GM18868 (cell line): Measurements from ENCODE around the gene ARHGAP1.
"Not testable (repeated sequence)": the region's sequence is repeated elsewhere in the genome, so short reads cannot be mapped to it uniquely, and the experiment has no call there.

Experiments used
- ATAC-seq: cut with Tn5 transposase; IDR thresholded peaks from one replicate; pipeline ENCODE4 v1.9.1; 2021; ENCODE audit warnings: mild to moderate bottlenecking, moderate library complexity; ENCODE audit not compliant: unreplicated experiment

ARHGAP1 gene

GRCh38 chr11:46675288-46675851 is 25.0 kb downstream of the ARHGAP1 start:
- no peak for ATAC-seq

- ATAC-seq = no peak
These were observed 25.7 kb downstream of the ARHGAP1 start for GRCh38 chr11:46674463-46675287.

GRCh38 chr11:46673713-46674462 is 26.5 kb downstream of the ARHGAP1 start:
- no peak for ATAC-seq

GRCh38 chr11:46672381-46672839 is 28.0 kb downstream of the ARHGAP1 start:
- no peak for ATAC-seq

GRCh38 chr11:46671958-46672315 is 28.5 kb downstream of the ARHGAP1 start:
- no peak for ATAC-seq

GRCh38 chr11:46670521-46670920 is 29.9 kb downstream of the ARHGAP1 start:
- not testable (repeated sequence) for ATAC-seq

GRCh38 chr11:46669711-46670139 is 30.7 kb downstream of the ARHGAP1 start:
- no peak for ATAC-seq

GRCh38 chr11:46668480-46669085 is 31.8 kb downstream of the ARHGAP1 start:
- ATAC-seq = no peak

GRCh38 chr11:46667043-46667481 is 33.4 kb downstream of the ARHGAP1 start:
- ATAC-seq = no peak

GRCh38 chr11:46666516-46666915 is 33.9 kb downstream of the ARHGAP1 start:
- no peak for ATAC-seq

- ATAC-seq = no peak
These were observed 35.1 kb downstream of the ARHGAP1 start for GRCh38 chr11:46665356-46665755.

- no peak for ATAC-seq
These were observed 35.8 kb downstream of the ARHGAP1 start for GRCh38 chr11:46664612-46665011.

- no peak for ATAC-seq
These were observed 37.0 kb downstream of the ARHGAP1 start for GRCh38 chr11:46663277-46663940.

- no peak for ATAC-seq
These were observed 38.1 kb downstream of the ARHGAP1 start for GRCh38 chr11:46662366-46662765.

GRCh38 chr11:46661836-46662235 is 38.6 kb downstream of the ARHGAP1 start:
- no peak for ATAC-seq

GRCh38 chr11:46659908-46660307 is 40.5 kb downstream of the ARHGAP1 start:
- ATAC-seq = no peak

GRCh38 chr11:46658259-46658658 is 42.2 kb downstream of the ARHGAP1 start:
- no peak for ATAC-seq

GRCh38 chr11:46657186-46657585 is 43.2 kb downstream of the ARHGAP1 start:
- no peak for ATAC-seq

GRCh38 chr11:46655631-46656030 is 44.8 kb downstream of the ARHGAP1 start:
- ATAC-seq = no peak

- ATAC-seq = no peak
These were observed 51.2 kb downstream of the ARHGAP1 start for GRCh38 chr11:46649180-46649738.
